GM23248 (cell line): Measurements from ENCODE around the gene RNF126. TPM values are rescaled to one million over a fixed set of nuclear protein-coding genes. Genes with fewer than 3 reads are reported as not detected.

Experiments
- DNase-seq: peaks from one replicate; pipeline ENCODE4 v3.0.0-alpha.2; 2015
- H2AFZ ChIP-seq: fragments of 200-600 bp; sonication (generic); 2 replicates; pipeline ENCODE4 v1.6.1; 2016; ENCODE audit warnings: antibody characterized with exemption
- H3F3A ChIP-seq: fragments of 200-600 bp; sonication (generic); 2 replicates; pipeline ENCODE4 v1.6.1; 2016; ENCODE audit warnings: mild to moderate bottlenecking, antibody characterized with exemption, mixed run types; ENCODE audit not compliant: insufficient read depth
- H3K27ac ChIP-seq: fragments of 200-600 bp; sonication (generic); 2 replicates; pipeline ENCODE4 v1.5.1; 2016; ENCODE audit warnings: mild to moderate bottlenecking
- H3K27me3 ChIP-seq: fragments of 200-600 bp; sonication (generic); replicated peaks from 2 replicates; pipeline ENCODE4 v1.6.1; 2016; ENCODE audit warnings: mild to moderate bottlenecking; ENCODE audit not compliant: insufficient read depth
- H3K36me3 ChIP-seq: fragments of 200-600 bp; sonication (generic); 2 replicates; pipeline ENCODE4 v1.6.1; 2016; ENCODE audit warnings: low read depth, mild to moderate bottlenecking
- H3K4me1 ChIP-seq: fragments of 200-600 bp; sonication (generic); 2 replicates; pipeline ENCODE4 v1.6.1; 2016; ENCODE audit warnings: mild to moderate bottlenecking; ENCODE audit not compliant: insufficient read depth
- H3K4me2 ChIP-seq: fragments of 200-600 bp; sonication (generic); one replicate; pipeline ENCODE4 v1.6.1; 2016; ENCODE audit warnings: mild to moderate bottlenecking; ENCODE audit not compliant: unreplicated experiment
- H3K4me3 ChIP-seq: fragments of 200-600 bp; sonication (generic); 2 replicates; pipeline ENCODE4 v1.5.1; 2016; ENCODE audit warnings: mild to moderate bottlenecking
- H3K79me2 ChIP-seq: fragments of 200-600 bp; sonication (generic); 2 replicates; pipeline ENCODE4 v1.6.1; 2016; ENCODE audit warnings: mild to moderate bottlenecking; ENCODE audit not compliant: insufficient read depth
- H3K9ac ChIP-seq: fragments of 200-600 bp; sonication (generic); 2 replicates; pipeline ENCODE4 v1.6.1; 2016; ENCODE audit warnings: mild to moderate bottlenecking
- H3K9me2 ChIP-seq: fragments of 200-600 bp; sonication (generic); 2 replicates; pipeline ENCODE4 v1.6.1; 2016; ENCODE audit warnings: mixed run types, mild to moderate bottlenecking, moderate library complexity; ENCODE audit not compliant: insufficient read depth
- H3K9me3 ChIP-seq: fragments of 200-600 bp; sonication (generic); one replicate; pipeline ENCODE4 v1.6.1; 2017; ENCODE audit warnings: low read depth
- H4K20me1 ChIP-seq: fragments of 200-600 bp; sonication (generic); 2 replicates; pipeline ENCODE4 v1.6.0; 2016; ENCODE audit not compliant: insufficient read depth
- EZH2 ChIP-seq: fragments of 200-600 bp; sonication (generic); IDR thresholded peaks from 2 replicates; pipeline ENCODE4 v1.6.1; 2018; ENCODE audit warnings: antibody characterized with exemption, mild to moderate bottlenecking; ENCODE audit not compliant: insufficient read depth, poor library complexity, severe bottlenecking
- EZH2phosphoT487 ChIP-seq: fragments of 200-600 bp; sonication (generic); IDR thresholded peaks from 2 replicates; pipeline ENCODE4 v1.6.1; 2018; ENCODE audit warnings: antibody characterized with exemption, moderate library complexity, mild to moderate bottlenecking, low read depth; ENCODE audit not compliant: insufficient read depth
- WGBS, 2 experiments: methylation state at CpG; one replicate each; pipeline ENCODE4 v1.1.6; 2015 to 2017; ENCODE audit warnings: low lambda C conversion rate in 2 of 2, low coverage in 1 of 2; ENCODE audit errors: missing lambda C conversion rate in 2 of 2; 5-methylcytosine and 5-hydroxymethylcytosine counted together
- in situ Hi-C: fragments of 300-500 bp; cut with MboI; formaldehyde crosslinking; loops from 2 replicates; pipeline ENCODE4 v1.15.0; 2020
- polyA plus RNA-seq: library from polyadenylated mRNA; unstranded; fragments of >200 nt; fragmentation: Nextera tagmentation; extraction: Ambion mirVana; gene quantifications from 2 replicates; pipeline ENCODE4 v1.2.1, GENCODE V29; 2016
- total RNA-seq: library from RNA; depleted of rRNA; stranded (reverse); fragments of >200 nt; shearing (Covaris generic); gene quantifications from 2 replicates; pipeline ENCODE4 v1.2.3, GENCODE V29; 2014; rRNA removed

The RNF126 gene
- total and polyA plus RNA-seq, 2 experiments from 2014 or later, result 52.7 to 72.4 TPM

DNA sequence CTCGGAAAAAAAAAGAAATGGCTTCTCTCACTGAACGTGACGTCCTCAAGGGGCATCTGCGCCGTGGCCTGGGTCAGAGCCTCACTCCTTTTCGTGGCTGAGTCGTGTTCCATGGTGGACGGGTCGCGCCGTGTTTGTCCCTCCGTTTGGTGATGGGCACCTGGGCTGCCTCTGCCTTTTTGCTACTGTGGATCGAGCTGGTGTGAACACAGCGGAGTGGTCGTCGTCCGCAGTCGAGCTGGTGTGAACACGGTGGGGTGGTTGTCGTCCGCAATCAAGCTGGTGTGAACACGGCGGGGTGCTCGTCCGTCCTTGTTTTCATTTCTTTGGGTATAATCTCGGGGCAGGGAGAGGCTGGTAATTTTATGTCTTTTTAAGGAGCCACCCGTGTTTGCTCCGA is 61.7 kb downstream of the RNF126 start:
- no peaks in the 10 kb centered on the region for H3K27me3 ChIP-seq
- H3K9me3 ChIP-seq, result no peaks in the 10 kb centered on the region
- H2AFZ ChIP-seq, result no peak overlapping the region
- no peaks in the 10 kb centered on the region for H3K9me2 ChIP-seq
- no peak overlapping the region for H3K4me3 ChIP-seq
- no peaks in the 10 kb centered on the region for H3K36me3 ChIP-seq
- H3K4me1 ChIP-seq, result no peaks in the 10 kb centered on the region
- H3K9ac ChIP-seq, result no peak overlapping the region
- WGBS, 2 experiments, result 85 to 86% methylated on average over 28 of the region's 28 CpGs
- DNase-seq, result no peak
- H3F3A ChIP-seq, result no peaks in the 10 kb centered on the region
- H3K4me2 ChIP-seq, result no peak overlapping the region
- no peaks in the 10 kb centered on the region for H4K20me1 ChIP-seq
- TF ChIP-seq EZH2 (no peak), EZH2phosphoT487 (no peak)
- in situ Hi-C loops, result no loop called here
- no peaks in the 10 kb centered on the region for H3K79me2 ChIP-seq
- H3K27ac ChIP-seq, result no peak overlapping the region

Other genes with a start within 250 kb of the RNF126 start
- gene SHC2, start 202.2 kb downstream of the RNF126 start, total RNA-seq, result not detected in 2 replicates
- gene SHC2, start 202.2 kb downstream of the RNF126 start, polyA plus RNA-seq, result not detected in 2 replicates
- 0.54 TPM in 1 of 2 replicates, not detected in the other for gene MADCAM1, start 166.7 kb downstream of the RNF126 start, total RNA-seq
- gene MADCAM1, start 166.7 kb downstream of the RNF126 start, polyA plus RNA-seq, result 0.11 and 0.38 TPM in 2 replicates
- 60.5 and 72.2 TPM in 2 replicates for gene TPGS1, start 155.7 kb downstream of the RNF126 start, total RNA-seq
- gene TPGS1, start 155.7 kb downstream of the RNF126 start, polyA plus RNA-seq, result 18.9 and 22.0 TPM in 2 replicates
- 43.0 and 50.8 TPM in 2 replicates for gene CDC34, start 131.5 kb downstream of the RNF126 start, total RNA-seq
- gene CDC34, start 131.5 kb downstream of the RNF126 start, polyA plus RNA-seq, result 44.4 and 46.4 TPM in 2 replicates
- gene GZMM, start 119.2 kb downstream of the RNF126 start, total RNA-seq, result not detected in 2 replicates
- not detected in 2 replicates for gene GZMM, start 119.2 kb downstream of the RNF126 start, polyA plus RNA-seq
- gene BSG, start 90.6 kb downstream of the RNF126 start, total RNA-seq, result 887 and 955 TPM in 2 replicates
- 939 and 970 TPM in 2 replicates for gene BSG, start 90.6 kb downstream of the RNF126 start, polyA plus RNA-seq
- gene HCN2, start 73.3 kb downstream of the RNF126 start, total RNA-seq, result 1.8 and 3.1 TPM in 2 replicates
- 0.14 TPM in 1 of 2 replicates, not detected in the other for gene HCN2, start 73.3 kb downstream of the RNF126 start, polyA plus RNA-seq
- 36.2 and 48.8 TPM in 2 replicates for gene POLRMT, start 29.7 kb downstream of the RNF126 start, total RNA-seq
- 21.8 and 23.6 TPM in 2 replicates for gene POLRMT, start 29.7 kb downstream of the RNF126 start, polyA plus RNA-seq
- 0.13 and 1.2 TPM in 2 replicates for gene FGF22, start 23.3 kb downstream of the RNF126 start, total RNA-seq
- gene FGF22, start 23.3 kb downstream of the RNF126 start, polyA plus RNA-seq, result not detected in 2 replicates
- gene FSTL3, start 13.2 kb upstream of the RNF126 start, total RNA-seq, result 97.3 and 100 TPM in 2 replicates
- gene FSTL3, start 13.2 kb upstream of the RNF126 start, polyA plus RNA-seq, result 39.2 and 41.4 TPM in 2 replicates
- not detected in 2 replicates for gene PRSS57, start 32.2 kb upstream of the RNF126 start, total RNA-seq
- gene PRSS57, start 32.2 kb upstream of the RNF126 start, polyA plus RNA-seq, result not detected in 2 replicates
- 2.5 and 2.7 TPM in 2 replicates for gene PALM, start 45.7 kb upstream of the RNF126 start, total RNA-seq
- gene PALM, start 45.7 kb upstream of the RNF126 start, polyA plus RNA-seq, result 0.32 and 0.36 TPM in 2 replicates
- gene MISP, start 87.9 kb upstream of the RNF126 start, total RNA-seq, result not detected in 2 replicates
- gene MISP, start 87.9 kb upstream of the RNF126 start, polyA plus RNA-seq, result 0.13 TPM in 1 of 2 replicates, not detected in the other
- gene PTBP1, start 134.2 kb upstream of the RNF126 start, total RNA-seq, result 175 and 194 TPM in 2 replicates
- gene PTBP1, start 134.2 kb upstream of the RNF126 start, polyA plus RNA-seq, result 157 and 160 TPM in 2 replicates
- gene PLPPR3, start 158.7 kb upstream of the RNF126 start, total RNA-seq, result 0.32 TPM in 1 of 2 replicates, not detected in the other
- gene PLPPR3, start 158.7 kb upstream of the RNF126 start, polyA plus RNA-seq, result not detected in 2 replicates
- not detected in 2 replicates for gene AZU1, start 164.6 kb upstream of the RNF126 start, total RNA-seq
- gene AZU1, start 164.6 kb upstream of the RNF126 start, polyA plus RNA-seq, result not detected in 2 replicates
- not detected in 2 replicates for gene PRTN3, start 177.8 kb upstream of the RNF126 start, total RNA-seq
- not detected in 2 replicates for gene PRTN3, start 177.8 kb upstream of the RNF126 start, polyA plus RNA-seq
- gene ELANE, start 189.1 kb upstream of the RNF126 start, total RNA-seq, result 1.4 TPM in 1 of 2 replicates, not detected in the other
- 0.20 and 0.34 TPM in 2 replicates for gene ELANE, start 189.1 kb upstream of the RNF126 start, polyA plus RNA-seq
- 3.2 and 5.7 TPM in 2 replicates for gene CFD, start 196.4 kb upstream of the RNF126 start, total RNA-seq
- 4.9 and 5.2 TPM in 2 replicates for gene CFD, start 196.4 kb upstream of the RNF126 start, polyA plus RNA-seq
- 20.9 and 26.6 TPM in 2 replicates for gene MED16, start 230.0 kb upstream of the RNF126 start, total RNA-seq
- 66.5 and 66.9 TPM in 2 replicates for gene MED16, start 230.0 kb upstream of the RNF126 start, polyA plus RNA-seq
- not detected in 2 replicates for gene RNU6-9, start 230.3 kb upstream of the RNF126 start, total RNA-seq
- not detected in 2 replicates for gene RNU6-9, start 230.3 kb upstream of the RNF126 start, polyA plus RNA-seq